ENCODE data around the gene WHRN.
A peak's percentile ranks its signal among the peaks of the same experiment; 100 is the strongest.

WHRN gene

GRCh38 chr9:114405294-114406034 is 99.8 kb downstream of the WHRN start:
- ATAC-seq (peak; percentile 90), DNase-seq (ENCODE audit: low spot score in 2 of 2) (peak; percentile 52 to 86)
- Mint-ChIP-seq H3K27ac (peak overlapping the region; percentile 85), H3K4me1 (peaks cover 20% of the 10 kb centered on the region), H3K9me3 (no peaks in the 10 kb centered on the region), H3K36me3 (peaks cover 16% of the 10 kb centered on the region), H3K4me3 (no peak overlapping the region)

GRCh38 chr9:114404531-114404930 is 100.7 kb downstream of the WHRN start:
- ATAC-seq (no peak), DNase-seq (ENCODE audit: low spot score in 2 of 2) (no peak)
- peaks cover 16% of the 10 kb centered on the region for H3K36me3 Mint-ChIP-seq
- H3K4me3 Mint-ChIP-seq: no peak overlapping the region
- no peaks in the 10 kb centered on the region for H3K9me3 Mint-ChIP-seq
- H3K27ac Mint-ChIP-seq: no peak overlapping the region
- peaks cover 12% of the 10 kb centered on the region for H3K4me1 Mint-ChIP-seq

DNA sequence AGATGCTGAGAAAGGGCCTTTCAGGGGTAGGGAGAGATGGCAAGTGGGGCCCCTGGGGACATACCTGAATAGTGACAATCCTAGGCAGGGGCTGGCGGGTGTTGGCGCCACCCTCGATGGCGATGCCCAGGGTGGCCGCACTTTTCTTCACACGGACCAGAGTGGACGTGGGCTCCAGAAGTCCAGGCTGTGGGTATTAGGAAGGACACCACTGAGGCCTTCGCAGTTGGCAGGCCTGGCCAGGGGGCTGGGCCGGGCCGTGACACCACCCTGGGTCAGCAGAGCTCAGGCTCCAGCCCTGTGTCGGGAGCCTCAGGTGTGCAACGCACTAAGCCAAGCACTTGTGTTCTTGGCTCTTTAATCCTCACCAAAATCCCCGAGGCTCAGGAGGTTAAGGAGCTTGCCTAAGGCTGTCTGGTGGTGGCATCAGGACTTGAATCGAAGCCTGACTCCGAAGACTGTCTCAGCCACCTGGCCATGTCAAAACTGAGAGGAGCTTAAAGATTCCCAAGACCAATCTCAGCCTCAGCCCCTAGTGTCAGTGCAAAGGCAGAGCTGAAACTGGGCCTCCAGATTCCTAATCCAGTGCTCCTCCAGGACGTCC is 102.0 kb downstream of the WHRN start:
- Mint-ChIP-seq H3K27ac (peak overlapping the region; percentile 60), H3K9me3 (no peaks in the 10 kb centered on the region), H3K4me1 (peaks cover 6% of the 10 kb centered on the region), H3K4me3 (no peak overlapping the region), H3K36me3 (peaks cover 19% of the 10 kb centered on the region)
- ATAC-seq (no peak), DNase-seq (ENCODE audit: low spot score in 2 of 2) (no peak)

- Mint-ChIP-seq H3K4me1 (peaks cover 19% of the 10 kb centered on the region), H3K36me3 (peaks cover 25% of the 10 kb centered on the region), H3K9me3 (no peaks in the 10 kb centered on the region), H3K4me3 (no peak overlapping the region), H3K27ac (no peak overlapping the region)
- DNase-seq (ENCODE audit: low spot score in 2 of 2) (no peak), ATAC-seq (no peak)
Measured at GRCh38 chr9:114401344-114401743, 103.9 kb downstream of the WHRN start.

- Mint-ChIP-seq H3K9me3 (no peaks in the 10 kb centered on the region), H3K4me3 (no peak overlapping the region), H3K4me1 (peaks cover 24% of the 10 kb centered on the region), H3K27ac (peak overlapping the region; percentile 16), H3K36me3 (peaks cover 31% of the 10 kb centered on the region)
- ATAC-seq (no peak), DNase-seq (ENCODE audit: low spot score in 2 of 2) (no peak)
Measured at GRCh38 chr9:114400772-114401171, 104.5 kb downstream of the WHRN start.

- no peak for ATAC-seq
- Mint-ChIP-seq H3K4me1 (peaks cover 24% of the 10 kb centered on the region), H3K27ac (peak overlapping the region; percentile 16), H3K9me3 (no peaks in the 10 kb centered on the region), H3K36me3 (peaks cover 36% of the 10 kb centered on the region), H3K4me3 (no peak overlapping the region)
- no peak for DNase-seq (ENCODE audit: low spot score in 2 of 2)
Measured at GRCh38 chr9:114400219-114400618, 105.1 kb downstream of the WHRN start.

DNA sequence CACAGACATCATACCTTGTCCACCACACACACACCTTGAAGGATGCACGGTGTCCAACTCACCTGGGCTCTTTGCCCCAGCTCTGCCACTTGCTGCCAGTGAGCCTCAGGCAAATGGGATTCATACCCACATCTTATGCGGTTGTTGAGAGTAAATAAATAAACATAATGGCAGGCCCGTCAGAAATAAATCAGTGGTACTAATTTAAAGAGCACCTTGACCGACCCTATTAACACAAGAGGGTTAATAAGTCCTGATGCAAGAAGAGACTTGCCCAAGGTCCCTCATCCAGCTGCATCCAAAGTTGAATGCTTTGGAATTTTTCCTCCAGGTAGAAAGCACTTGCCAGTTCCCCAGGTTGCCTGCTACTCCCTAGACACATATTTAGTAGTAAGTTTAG is 105.9 kb downstream of the WHRN start:
- H3K4me3 Mint-ChIP-seq: no peak overlapping the region
- ATAC-seq: no peak

DNA sequence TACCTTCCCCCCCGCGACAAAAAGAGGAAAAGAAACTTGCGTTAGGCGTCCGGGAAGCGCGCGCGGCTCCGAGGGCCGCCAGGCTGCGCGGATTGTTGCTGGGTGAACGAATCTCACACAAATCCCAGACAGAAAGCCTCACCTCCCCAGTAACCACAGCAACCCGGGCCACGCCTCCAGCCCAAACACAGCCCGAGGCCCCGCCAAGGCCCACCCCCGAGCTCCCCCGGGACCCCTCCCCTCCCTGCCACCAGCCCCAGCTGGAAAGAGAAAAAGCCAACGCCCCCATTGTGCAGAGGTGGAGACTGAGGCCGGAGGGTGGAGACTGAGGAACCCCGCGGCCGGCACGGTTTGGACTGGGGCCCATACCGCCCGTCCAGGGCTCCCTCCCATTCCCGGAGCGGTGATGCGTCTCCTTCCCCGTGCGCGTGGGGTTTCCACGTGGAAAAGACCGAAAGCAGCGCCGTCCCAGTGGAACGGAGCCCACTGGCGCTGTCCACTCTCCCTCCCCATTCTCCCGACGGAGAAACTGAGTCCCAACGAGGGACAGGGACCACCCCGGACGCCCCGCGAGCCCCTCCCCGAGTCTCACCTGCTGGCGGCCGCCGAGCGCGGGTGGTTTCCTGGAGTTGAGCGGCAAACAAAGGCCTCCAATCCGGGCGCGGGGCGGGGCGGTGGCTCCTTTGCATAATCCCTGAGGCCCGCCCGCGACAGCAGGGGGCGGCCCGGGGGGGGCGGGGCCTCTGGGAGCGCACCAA is 107.2 kb downstream of the WHRN start:
- peak; percentile 86 to 97 for DNase-seq (ENCODE audit: low spot score in 2 of 2)
- Mint-ChIP-seq H3K36me3 (peaks cover 56% of the 10 kb centered on the region), H3K4me3 (peak overlapping the region; percentile 95), H3K4me1 (peaks cover 42% of the 10 kb centered on the region), H3K9me3 (no peaks in the 10 kb centered on the region), H3K27ac (peak overlapping the region; percentile 91)
- ATAC-seq: peak; percentile 93

More for the DNA sequence above, 105.9 kb downstream of the WHRN start:
- Mint-ChIP-seq H3K27ac (no peak overlapping the region), H3K36me3 (peaks cover 45% of the 10 kb centered on the region), H3K4me1 (peaks cover 32% of the 10 kb centered on the region), H3K9me3 (no peaks in the 10 kb centered on the region)
- no peak for DNase-seq (ENCODE audit: low spot score in 2 of 2)

DNA sequence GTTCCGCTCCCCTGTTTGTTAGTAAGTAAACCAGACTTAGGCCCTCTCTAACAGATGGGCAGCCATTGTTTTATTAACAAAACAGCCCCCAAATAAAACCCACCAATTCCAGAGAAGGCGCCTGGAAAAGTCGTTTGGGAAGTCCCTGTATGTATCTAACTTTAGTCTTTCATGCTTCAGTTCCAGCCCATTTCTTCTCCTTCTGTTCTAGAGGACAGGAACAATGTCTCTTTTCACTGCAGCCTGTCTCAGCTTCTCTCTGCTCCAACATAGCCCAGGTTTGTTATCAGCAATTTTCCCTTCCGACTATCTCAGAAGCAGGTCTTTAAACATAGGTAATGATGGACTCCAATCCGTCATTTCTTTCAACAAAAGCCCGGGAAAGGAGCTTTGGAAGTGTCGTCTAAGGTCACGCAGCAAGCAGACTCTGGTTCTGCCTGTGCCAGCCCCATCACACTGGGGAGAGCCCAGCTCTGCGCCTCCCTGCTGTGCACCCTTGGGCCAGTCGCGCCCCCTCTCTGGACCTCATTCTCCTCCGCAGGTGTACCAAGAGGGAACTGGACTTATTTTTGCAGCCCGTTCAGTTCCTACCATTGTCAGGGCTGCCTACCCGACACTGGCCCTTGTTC is 107.9 kb downstream of the WHRN start:
- peak; percentile 9 for ATAC-seq
- Mint-ChIP-seq H3K4me3 (peak overlapping the region; percentile 95), H3K27ac (peak overlapping the region; percentile 91), H3K36me3 (peaks cover 57% of the 10 kb centered on the region), H3K4me1 (peaks cover 47% of the 10 kb centered on the region), H3K9me3 (no peaks in the 10 kb centered on the region)
- no peak for DNase-seq (ENCODE audit: low spot score in 2 of 2)

GRCh38 chr9:114396558-114397218 is 108.6 kb downstream of the WHRN start:
- Mint-ChIP-seq H3K27ac (peak overlapping the region; percentile 91), H3K4me3 (peak overlapping the region; percentile 95), H3K36me3 (peaks cover 64% of the 10 kb centered on the region), H3K9me3 (no peaks in the 10 kb centered on the region), H3K4me1 (peaks cover 48% of the 10 kb centered on the region)
- ATAC-seq (no peak), DNase-seq (ENCODE audit: low spot score in 2 of 2) (no peak)

DNA sequence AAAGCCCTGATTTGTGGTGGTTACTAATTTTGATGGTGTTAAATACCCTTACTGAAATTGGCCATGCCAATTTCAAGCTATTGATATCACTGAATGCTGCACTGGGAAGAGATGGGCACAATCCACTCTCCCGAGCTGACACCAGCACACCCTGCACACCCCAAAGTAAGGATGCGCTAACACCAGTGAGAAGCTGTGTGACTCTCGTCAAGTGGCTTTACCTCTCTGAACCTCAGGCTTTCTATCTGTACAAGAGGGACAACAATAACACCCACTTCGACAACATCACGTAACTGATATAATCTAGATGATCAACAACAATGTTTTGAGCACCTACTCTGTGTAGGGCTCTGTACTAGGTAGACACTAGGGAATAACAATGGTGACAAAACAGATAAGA is 109.5 kb downstream of the WHRN start:
- H3K27ac Mint-ChIP-seq: peak overlapping the region; percentile 77
- ATAC-seq (no peak), DNase-seq (ENCODE audit: low spot score in 2 of 2) (no peak)
- H3K36me3 Mint-ChIP-seq: peaks cover 72% of the 10 kb centered on the region
- peaks cover 56% of the 10 kb centered on the region for H3K4me1 Mint-ChIP-seq
- peak overlapping the region; percentile 25 for H3K4me3 Mint-ChIP-seq
- no peaks in the 10 kb centered on the region for H3K9me3 Mint-ChIP-seq

DNA sequence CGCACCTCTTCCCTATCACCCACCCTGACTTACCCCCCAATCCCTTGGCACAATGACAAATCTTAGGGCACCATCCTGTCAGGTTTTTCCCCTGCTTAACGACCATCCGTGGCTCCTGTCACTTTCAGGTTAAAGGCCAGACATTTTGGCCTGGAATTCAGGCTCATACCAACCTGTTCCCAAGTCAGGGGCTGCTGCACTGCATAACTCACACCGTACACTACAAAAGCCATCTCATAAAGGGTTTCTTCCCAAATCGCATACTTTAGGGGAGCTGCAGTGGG is 110.0 kb downstream of the WHRN start:
- ATAC-seq: no peak
- Mint-ChIP-seq H3K4me3 (peak overlapping the region; percentile 25), H3K36me3 (peaks cover 72% of the 10 kb centered on the region), H3K9me3 (no peaks in the 10 kb centered on the region), H3K4me1 (peaks cover 61% of the 10 kb centered on the region), H3K27ac (peak overlapping the region; percentile 77)
- no peak for DNase-seq (ENCODE audit: low spot score in 2 of 2)

DNA sequence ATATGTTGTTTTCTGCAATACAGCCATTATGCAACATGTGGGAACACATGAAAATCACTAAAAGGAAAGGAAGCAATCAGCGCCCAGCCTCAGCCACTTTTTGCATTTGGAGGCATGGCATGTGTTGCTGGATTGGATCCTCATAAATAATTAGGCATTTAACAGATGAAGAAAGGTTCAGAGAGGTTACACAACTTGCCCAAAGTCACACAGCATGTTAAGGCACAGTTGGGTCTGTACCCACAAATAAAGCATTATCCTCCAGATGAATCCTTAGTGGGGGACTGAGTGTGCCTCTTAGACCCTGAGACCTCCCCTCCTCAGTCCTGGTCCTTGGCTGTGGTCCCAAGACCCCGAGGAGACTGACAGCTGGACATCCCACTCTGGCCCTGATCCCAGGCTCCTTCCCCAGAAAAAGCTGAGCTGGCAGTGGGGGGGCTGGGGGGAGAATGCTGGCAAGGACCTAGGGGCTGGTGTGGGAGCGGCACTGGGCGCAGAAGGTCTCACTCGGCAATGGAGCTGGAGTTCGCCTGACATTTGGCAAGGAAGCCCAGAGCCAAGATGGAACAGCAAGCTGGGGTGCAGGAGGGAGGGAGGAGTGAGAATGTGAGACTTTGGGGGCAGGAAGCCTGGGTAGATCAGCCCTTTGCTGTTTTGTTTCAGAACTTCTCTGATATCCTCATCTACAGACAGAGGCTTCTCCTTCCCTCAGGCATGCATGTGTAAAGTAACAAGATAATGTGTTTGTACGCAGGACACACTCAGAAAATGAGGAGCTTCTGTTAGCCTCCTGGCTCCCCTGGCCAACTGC is 110.5 kb downstream of the WHRN start:
- Mint-ChIP-seq H3K27ac (peak overlapping the region; percentile 77), H3K4me1 (peaks cover 66% of the 10 kb centered on the region), H3K9me3 (no peaks in the 10 kb centered on the region), H3K4me3 (peak overlapping the region; percentile 25), H3K36me3 (peaks cover 77% of the 10 kb centered on the region)
- DNase-seq (ENCODE audit: low spot score in 2 of 2): no peak
- no peak for ATAC-seq

- DNase-seq (ENCODE audit: low spot score in 2 of 2) (no peak), ATAC-seq (no peak)
- Mint-ChIP-seq H3K4me1 (peaks cover 84% of the 10 kb centered on the region), H3K4me3 (no peak overlapping the region), H3K27ac (peak overlapping the region; percentile 61), H3K36me3 (peaks cover 86% of the 10 kb centered on the region), H3K9me3 (no peaks in the 10 kb centered on the region)
Measured at GRCh38 chr9:114392749-114393112, 112.5 kb downstream of the WHRN start.

Data from stimulated activated effector memory CD8-positive, alpha-beta T cell treated with anti-CD3 and anti-CD28 coated beads, Interleukin-12 subunit alpha, Interleukin-12 subunit beta, amount 100 ng/mL, for 72 hours (primary cell).